Left renal pelvis (tissue), 4 donors: ENCODE measurements around the gene KREMEN1. TPM values are rescaled to one million over a fixed set of nuclear protein-coding genes. Genes with fewer than 3 reads are reported as not detected.
A peak's percentile ranks its signal among the peaks of the same experiment; 100 is the strongest.

Experiments
- DNase-seq, 4 donors: peaks; one replicate each; pipeline ENCODE4 v3.0.0-alpha.2; 2013; ENCODE audit warnings: low read depth in 4 of 4, low spot score in 3 of 4
- polyA plus RNA-seq, 4 donors: library from polyadenylated mRNA; unstranded; fragments of 120-200 nt; gene quantifications; one replicate each; pipeline ENCODE4 v1.2.1, GENCODE V29; 2013; ENCODE audit not compliant: insufficient read length in 4 of 4

KREMEN1 gene
- polyA plus RNA-seq, 4 donors = 11.8 to 25.9 (median 21.3) TPM

DNA sequence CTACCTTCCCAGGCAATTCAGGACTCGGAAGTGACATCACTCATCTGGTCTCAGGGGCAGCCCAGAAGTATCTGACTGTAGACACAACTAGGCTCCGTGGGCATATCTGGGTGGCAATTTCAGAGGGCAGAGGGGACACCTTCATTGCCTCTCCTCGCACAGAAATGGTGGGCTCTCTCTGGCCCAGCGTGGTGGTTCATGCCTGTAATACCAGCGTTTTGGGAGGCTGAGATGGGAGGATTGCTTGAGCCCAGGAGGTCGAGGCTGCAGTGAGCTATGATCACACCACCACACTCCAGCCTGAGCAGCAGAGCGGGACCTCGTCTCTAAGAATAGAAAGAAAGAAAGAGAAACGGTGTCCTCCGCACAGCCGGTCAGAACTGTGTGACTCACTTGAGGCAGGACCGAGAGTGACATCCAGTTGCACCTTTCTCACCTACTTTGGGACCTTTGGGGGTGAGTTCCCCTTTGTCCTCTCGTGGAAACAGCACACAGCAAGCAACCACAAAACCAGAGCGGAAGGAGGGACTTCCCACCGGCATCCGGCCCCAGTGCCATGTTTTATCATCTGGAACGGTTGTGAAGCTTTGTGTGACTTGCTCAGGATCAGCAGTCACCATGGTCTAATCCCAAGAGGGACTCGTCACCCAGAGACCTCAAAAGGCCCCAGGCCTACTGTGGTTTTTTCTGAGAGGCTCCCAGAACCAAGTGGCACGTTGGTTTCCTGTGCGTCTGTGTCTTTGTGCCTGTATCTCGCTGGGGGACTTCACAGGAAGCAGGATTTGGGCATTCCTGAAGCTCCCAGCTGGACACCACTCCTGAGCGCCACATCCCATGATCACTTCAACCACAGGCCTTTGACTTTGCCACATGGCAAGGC, 94.4 kb downstream of the KREMEN1 start:
- no peak for DNase-seq

DNA sequence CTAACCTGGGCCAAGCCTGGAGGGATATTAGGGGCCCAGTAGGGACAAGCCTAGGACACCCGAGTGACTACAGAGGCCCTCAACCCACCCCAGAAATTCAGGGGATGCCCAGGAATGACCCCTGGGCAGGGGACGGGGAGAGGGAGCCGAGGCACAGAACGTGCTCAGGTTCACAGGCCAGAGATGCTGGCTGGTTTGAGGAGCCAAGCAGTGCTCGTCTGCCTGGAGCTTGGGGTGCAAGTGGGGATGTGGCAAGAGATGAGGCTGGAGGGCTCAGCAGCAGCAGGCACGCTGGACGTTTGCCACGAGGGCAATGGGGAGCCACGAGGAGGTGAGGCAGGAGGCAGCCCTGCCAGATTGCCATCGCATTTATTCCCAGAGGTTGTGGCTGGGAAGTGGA, 98.9 kb downstream of the KREMEN1 start:
- DNase-seq = no peak

DNA sequence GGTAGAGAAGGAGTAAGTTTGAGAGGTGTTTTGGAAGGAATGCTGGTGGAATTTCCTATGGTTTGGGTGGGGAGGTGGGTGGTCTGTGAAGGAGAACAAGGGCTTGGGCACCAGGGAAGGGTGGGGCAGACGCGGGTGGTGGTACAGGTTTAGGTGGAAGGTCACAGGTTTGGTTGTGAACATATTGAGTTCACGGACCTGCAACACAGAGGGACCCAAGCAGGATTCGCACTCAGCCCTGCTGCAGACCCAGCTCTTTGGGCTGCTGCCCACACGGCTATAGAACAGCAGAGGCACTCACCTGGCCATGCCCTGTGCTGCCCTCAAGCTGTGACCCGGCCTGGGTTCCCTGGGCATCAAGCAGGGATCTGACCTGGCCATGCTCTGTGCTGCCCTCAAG, 99.4 kb downstream of the KREMEN1 start:
- DNase-seq = no peak

- no peak for DNase-seq
These were observed 102.5 kb downstream of the KREMEN1 start for GRCh38 chr22:29175312-29175835.

DNA sequence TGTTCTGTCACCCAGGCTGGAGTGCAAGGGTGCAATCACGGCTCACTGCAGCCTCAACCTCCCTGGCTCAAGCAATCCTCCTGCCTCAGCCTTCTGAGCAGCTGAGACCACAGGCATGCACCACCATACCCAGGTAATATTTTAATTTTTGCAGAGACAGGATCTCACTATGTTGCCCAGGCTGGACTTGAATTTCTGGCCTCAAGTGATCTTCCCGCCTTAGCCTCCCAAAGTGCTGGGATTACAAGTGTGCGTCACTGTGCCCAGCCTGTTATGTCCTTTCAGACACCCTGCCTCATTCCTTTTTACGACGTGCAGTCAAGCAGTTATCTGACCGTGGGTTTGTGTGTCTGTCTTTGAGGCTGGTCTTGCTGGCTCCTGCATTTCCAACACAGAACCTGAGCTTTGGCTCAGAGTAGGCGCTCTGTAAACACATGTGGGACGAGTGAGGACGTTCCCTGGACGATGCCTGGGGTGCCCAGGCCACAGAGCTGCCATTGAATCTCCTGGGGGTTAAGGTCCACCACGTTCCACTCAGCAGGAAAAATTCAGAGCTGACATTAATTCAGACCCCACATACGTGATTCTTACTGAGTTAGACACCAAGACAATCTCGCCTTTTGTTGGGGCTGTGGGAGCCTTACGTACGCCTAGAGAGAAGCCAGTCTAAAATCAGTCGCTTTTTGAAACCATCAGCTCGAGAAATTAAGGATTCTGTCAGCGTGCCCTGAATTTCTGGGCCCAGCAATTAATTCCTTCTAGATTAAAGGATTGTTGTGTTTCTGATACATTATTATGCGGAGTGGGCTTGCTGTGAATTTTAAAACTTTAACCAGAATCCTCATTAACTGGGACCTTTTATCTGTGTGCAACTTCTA, 111.4 kb downstream of the KREMEN1 start:
- DNase-seq = no peak

- DNase-seq = no peak
These were observed 112.1 kb downstream of the KREMEN1 start for GRCh38 chr22:29184849-29185490.

- DNase-seq = no peak
These were observed 113.5 kb downstream of the KREMEN1 start for GRCh38 chr22:29186302-29186701.

GRCh38 chr22:29187831-29188230, 115.0 kb downstream of the KREMEN1 start:
- DNase-seq = no peak

DNA sequence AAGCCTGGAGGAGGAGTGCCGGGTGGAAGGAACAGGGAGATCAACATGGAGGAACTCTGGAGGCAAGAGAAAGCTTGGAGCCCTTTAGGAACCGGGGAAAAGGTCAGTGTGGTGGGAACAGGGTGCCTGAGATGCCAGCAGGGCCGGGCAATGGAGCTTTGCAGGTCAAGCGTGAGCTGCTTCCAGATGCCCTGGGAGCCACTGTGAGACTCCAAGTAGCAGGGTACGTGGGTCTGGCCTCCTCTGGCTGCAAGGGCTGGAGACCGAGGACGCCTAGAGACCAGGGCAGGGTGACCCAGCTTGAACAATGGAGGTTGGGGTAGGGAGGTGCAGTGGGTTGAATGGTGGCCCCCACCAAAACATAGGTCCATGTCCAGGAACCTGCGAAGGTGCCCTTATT, 117.2 kb downstream of the KREMEN1 start:
- no peak for DNase-seq

- no peak for DNase-seq
These were observed 118.1 kb downstream of the KREMEN1 start for GRCh38 chr22:29190918-29191317.

GRCh38 chr22:29193021-29193420, 120.2 kb downstream of the KREMEN1 start:
- no peak for DNase-seq

GRCh38 chr22:29194184-29194583, 121.3 kb downstream of the KREMEN1 start:
- DNase-seq = no peak

DNA sequence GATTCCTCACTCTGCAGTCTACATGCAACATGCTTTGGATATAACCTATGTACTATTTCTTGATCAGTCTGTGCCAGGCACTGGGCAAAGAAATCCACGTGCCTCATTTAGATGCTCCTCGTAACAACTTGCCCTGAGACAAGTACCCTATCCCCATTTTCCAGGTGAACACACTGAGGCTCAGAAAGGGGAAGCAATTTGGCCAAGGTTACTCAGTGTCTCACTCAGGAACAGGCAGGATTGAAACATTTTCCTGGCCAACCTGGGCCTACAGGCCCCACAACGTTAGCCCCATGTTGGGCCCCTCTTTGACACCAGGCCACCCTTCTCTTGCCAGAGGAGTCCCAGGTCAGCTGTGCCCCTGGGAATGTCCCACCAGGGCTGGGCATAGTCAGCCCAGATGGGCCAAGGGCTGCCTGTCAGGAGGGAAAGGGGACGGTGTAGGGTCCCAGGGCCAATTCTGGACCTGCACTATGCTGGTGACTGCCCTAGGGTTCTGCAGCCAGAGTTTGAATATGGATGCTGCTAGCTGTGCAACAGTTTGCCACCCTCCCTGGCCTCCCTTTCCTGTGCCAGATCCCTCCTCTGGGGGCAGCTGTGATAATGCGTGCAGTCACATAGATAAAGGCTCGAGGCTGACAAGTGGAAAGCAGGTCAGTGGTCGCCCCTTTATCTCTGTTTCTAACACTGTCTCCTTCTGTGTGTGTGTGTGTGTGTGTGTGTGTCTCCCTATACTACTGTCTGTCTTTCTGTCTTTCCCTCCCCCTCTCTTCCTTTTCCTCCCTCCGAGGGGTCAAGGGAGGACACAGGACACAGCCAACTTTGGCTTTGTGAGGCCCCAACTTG, 122.5 kb downstream of the KREMEN1 start:
- DNase-seq = no peak

DNA sequence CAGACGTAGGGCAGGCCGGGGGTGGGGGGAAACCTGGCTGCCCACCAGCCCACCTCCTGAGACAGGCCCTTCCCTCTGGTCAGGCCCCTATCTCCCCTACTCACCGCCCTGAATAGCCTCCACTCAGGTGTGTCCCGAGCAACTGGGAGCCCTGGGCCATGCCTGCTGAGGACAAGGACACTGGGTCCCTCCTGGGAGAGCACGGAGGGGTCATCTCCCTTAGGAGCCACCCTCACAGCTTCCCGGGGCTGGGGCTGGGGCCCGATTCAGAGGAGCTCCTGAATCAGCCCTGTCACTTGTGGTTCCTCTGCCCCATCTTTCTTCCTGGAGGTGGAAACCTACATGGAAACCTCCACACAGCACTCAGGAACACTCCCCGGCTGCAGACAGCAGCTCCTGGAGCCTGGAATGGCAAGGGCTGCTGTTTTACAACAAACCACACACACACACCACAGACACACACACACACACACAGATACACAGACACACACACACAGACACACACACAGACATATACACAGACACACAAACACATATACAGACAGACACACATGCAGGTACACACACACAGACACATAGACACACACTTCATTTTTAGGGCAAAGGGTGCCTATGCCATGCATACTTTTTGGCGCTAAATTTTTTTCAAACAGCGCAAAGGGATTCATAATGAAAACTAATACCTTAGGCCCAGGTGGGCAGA, 123.3 kb downstream of the KREMEN1 start:
- no peak for DNase-seq

DNA sequence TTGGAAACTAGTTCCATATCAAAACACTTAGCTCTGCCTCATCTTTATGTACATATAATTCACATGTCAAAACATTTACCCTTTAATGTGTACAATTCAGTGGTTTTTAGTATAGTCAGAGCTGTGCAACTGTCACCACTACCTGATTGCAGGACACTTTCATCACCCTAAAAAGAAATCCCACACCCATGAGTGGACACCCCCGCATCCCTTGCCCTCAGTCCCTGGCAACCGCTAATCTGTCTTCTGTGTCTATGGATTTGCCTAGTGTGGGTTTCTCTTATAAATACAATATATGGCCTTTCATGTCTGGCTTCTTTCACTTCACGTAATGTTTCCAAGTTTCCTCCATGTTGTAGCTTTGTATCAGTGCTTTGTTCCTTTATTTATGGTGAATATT, 124.3 kb downstream of the KREMEN1 start:
- no peak for DNase-seq

- no peak for DNase-seq
These were observed 125.4 kb downstream of the KREMEN1 start for GRCh38 chr22:29198240-29198639.

DNA sequence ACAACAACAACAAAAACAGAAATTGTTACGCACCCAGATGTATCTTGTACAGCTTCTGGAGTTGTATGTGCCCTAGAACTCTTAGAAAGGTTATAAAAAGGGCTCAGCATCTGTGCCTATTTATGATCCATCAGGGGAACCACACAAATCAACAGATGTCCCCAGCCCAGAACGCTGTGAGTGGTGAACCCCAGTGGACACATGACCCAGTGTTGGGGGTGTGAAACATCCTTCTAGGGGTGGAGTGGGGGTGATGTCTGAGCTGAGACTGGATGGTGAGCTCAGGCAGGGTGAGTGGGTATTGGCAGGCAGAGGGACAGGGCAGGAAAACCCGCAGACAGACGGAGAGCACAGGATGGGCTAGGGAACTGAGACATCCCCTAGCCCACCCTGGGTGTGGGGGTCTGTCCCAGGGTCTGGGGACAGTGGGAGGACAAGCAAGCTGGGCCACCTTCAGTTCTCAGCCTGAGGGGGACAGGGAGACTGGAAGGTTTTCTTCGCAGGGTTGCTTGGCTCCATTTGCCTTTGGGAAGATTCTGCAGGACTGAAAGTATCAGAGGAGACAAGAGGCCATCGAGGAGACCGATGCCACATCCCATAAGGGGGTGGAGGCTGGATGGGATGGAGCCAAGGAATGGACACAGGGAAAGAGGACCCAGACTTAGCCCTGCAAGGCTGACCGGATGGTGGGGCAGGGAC, 127.0 kb downstream of the KREMEN1 start:
- no peak for DNase-seq

GRCh38 chr22:29200901-29201300, 128.1 kb downstream of the KREMEN1 start:
- no peak for DNase-seq

GRCh38 chr22:29201782-29202181, 128.9 kb downstream of the KREMEN1 start:
- peak in 1 of 4 donors; percentile 47 for DNase-seq
